HG03460 (cell line): ENCODE data around the gene TRPV2.
"Not testable (repeated sequence)": the region's sequence is repeated elsewhere in the genome, so short reads cannot be mapped to it uniquely, and the experiment has no call there.

ENCODE experiments used
- ATAC-seq: cut with Tn5 transposase; IDR thresholded peaks from one replicate; pipeline ENCODE4 v1.9.1; 2021; ENCODE audit not compliant: unreplicated experiment

The TRPV2 gene

DNA sequence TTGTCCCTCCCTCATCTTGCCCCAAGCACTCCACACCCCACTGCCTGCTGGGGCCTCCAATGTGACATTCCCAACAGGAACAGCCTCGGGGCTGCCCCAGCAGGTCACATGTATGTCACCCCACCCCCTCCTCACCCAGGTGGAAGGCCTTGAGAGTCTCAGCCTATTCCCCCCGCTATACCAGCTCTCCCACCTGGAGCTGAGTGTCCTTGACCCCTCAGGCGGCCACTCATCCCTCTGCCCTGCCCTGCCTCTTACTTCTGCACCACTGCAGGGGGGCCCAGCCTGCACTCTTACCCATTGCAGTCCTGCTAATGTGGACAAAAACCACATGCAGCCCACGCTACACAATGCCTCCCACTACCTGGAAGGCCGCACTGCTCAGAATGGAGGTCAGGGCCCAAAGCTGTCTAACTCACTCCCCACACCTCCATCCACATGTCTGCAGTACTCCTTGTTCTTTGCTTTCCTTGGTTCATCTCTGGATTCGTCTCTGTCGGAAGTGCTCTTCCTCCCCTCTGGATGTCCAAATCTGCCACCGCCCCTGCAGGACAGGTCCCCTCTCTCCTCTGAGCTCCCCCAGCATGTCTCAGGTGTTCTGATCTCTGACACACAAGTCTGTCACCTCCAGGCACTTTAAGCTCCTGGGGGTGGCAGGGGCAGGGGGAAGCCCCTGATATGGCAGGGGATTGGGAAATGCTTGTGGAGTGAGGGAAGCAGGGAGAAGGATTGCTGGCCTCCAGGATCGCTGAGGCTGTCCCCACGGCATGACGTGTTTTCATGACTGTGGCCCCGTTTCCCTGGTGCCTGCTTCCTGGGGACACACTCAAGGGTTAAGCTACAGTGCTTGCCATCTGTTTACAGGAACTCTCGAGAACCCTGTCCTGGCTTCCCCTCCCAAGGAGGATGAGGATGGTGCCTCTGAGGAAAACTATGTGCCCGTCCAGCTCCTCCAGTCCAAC, 20.8 kb downstream of the TRPV2 start:
- no peak for ATAC-seq

GRCh38 chr17:16437083-16437482, 21.7 kb downstream of the TRPV2 start:
- no peak for ATAC-seq

GRCh38 chr17:16438173-16438556, 22.8 kb downstream of the TRPV2 start:
- no peak for ATAC-seq

- ATAC-seq: peak; percentile 74
These were observed 23.4 kb downstream of the TRPV2 start for GRCh38 chr17:16438557-16439302.

GRCh38 chr17:16439303-16439791, 24.0 kb downstream of the TRPV2 start:
- no peak for ATAC-seq

- no peak for ATAC-seq
These were observed 24.5 kb downstream of the TRPV2 start for GRCh38 chr17:16439811-16440351.

- not testable (repeated sequence) for ATAC-seq
These were observed 25.0 kb downstream of the TRPV2 start for GRCh38 chr17:16440354-16440753.

GRCh38 chr17:16440901-16441629, 25.7 kb downstream of the TRPV2 start:
- no peak for ATAC-seq

DNA sequence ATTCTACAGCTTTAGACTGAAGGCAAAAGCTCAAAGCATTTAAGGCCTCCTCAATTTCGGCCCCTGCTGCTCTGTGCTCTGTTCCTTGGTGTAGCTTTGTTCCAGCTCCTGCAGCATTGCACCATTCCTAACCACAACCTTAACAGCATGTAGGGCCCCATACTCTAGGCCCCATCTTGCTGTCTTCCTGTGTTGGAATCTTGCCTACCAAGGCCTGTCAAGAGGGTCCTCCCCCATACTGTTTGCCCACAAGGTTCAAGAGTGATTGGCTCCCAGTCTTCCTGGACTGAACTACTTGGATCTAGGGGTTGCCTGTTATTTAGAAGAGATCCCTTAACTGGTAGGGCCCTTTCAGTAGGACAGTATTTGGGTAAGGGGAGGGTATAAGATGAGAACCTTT, 26.8 kb downstream of the TRPV2 start:
- no peak for ATAC-seq

- ATAC-seq: no peak
These were observed 27.5 kb downstream of the TRPV2 start for GRCh38 chr17:16442594-16443510.

DNA sequence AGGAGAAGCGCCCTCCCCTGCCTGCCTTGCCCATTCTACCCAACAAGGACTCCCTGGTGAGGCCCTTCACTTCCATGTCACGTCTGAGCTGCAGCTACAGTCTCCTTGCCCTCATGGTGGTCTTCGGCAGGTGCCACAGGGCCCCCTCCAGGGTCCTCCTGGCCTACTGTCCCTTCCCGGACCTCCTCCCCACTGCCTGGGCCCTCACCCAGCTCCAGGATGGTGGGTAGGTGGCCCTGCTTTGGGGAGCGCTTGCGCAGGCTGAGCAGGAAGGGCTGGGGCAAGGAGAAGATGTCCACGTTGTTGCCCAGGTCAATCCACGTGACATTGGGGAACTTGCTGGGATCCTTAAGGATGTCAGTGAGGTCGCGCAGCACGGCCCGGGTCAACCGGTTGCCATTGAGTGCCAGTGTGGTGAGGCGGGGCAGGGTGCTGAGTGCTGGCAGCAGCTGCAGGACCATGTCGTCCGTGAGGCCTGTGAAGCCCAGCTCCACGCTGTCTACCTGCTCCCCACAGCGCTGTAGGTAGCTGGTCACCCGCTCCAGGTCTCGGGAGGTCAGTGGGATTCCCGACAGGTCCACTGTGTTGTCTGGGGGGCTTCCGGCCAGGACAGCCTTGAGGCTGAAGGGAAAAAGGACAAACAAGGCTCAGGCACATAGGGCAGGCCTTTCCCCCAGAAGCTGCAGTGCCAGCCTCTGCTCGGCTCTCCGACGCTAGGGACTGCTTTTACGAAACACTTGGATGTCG, 28.3 kb downstream of the TRPV2 start:
- ATAC-seq: no peak

DNA sequence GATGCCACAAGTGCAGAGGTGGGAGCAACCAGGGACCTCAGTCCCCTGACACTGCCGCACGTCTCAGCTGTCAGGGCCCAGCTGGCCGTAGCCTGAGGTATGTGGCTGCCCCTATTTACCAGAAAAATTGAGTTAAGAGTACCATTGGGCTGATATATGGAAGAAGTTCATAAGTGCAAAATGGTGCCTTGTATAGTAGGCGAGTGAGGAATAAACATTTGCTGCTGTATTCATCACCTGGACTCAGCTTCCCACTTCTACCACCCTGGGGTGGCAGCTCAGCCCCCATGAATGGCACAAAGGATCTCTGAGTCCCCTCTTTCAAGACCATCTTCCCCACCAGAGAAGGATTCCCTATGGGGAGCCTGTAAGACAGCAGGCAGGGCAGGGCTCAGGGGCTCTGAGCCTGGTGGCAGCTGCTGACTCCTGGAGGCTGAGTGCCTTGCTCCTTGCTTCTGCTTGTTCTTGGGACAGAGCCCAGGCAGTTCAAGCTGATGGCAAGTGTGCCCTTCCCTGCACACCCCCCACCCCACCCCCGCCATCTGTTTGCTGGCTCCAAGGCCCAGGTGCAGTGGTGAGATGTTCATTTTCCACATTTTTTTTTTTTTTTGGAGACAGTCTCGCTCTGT, 29.0 kb downstream of the TRPV2 start:
- ATAC-seq: no peak

GRCh38 chr17:16446338-16446983, 31.1 kb downstream of the TRPV2 start:
- ATAC-seq: no peak

DNA sequence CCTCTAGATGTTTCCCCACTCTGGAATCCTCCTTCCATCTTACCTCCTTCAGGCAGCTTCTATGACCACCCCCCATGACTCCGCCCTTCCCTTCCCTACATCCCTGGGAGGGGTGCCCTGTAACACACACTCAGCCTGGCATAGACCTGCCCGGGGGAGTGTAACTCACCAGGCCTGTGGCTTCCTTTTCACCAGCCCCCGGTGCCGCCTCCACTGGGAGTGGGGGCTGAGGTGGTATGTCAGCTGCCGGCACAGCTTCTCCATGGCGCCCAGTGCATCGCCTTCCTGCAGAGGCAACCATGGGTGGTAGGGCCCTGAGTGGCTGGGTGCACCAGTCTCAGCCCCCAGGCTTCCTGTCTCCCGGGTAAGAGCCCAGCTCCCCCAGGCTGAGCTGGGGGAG, 32.3 kb downstream of the TRPV2 start:
- ATAC-seq: no peak

GRCh38 chr17:16448490-16448889, 33.1 kb downstream of the TRPV2 start:
- ATAC-seq: no peak

- ATAC-seq: no peak
These were observed 33.8 kb downstream of the TRPV2 start for GRCh38 chr17:16449121-16449570.

- ATAC-seq: no peak
These were observed 34.7 kb downstream of the TRPV2 start for GRCh38 chr17:16450028-16450427.

DNA sequence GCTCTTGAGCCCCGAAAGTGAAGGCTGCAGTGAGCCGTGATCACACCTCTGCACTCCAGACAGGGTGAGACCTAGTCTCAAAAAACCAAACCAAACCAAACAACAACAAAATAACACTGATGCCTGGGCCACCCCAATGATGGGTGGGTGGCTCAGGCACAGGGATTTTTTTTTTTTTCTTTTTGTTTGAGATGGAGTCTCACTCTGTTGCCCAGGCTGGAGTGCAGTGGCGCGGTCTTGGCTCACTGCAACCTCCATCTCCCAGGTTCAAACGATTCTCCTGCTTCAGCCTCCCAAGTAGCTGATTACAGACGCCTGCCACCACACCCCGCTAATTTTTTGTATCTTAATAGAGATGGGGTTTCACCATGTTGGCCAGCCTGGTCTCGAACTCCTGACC, 36.9 kb downstream of the TRPV2 start:
- not testable (repeated sequence) for ATAC-seq
